ENCODE measurements around the gene LTBP1.
"Not testable (repeated sequence)": the region's sequence is repeated elsewhere in the genome, so short reads cannot be mapped to it uniquely, and the experiment has no call there.

LTBP1 gene

DNA sequence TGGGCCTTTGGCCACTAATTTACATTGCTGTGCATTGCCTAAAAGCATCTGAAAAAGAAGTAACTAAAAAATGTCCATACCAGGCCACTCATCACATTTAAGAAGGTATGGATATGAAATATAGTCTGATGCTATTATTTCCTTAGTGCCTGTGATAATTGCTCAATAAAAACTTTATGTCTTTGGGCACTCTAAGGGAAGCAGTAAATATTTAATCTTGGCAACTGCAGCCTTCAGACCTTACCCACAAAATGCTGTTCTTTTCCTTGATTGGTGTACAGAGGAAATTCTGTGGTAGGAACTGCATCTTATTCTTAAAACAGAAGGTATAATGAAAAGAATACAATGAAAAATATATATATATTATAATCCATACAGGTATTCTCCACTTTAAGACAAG lies 403.9 kb downstream of the LTBP1 start:
- DNase-seq (ENCODE audit: extremely low read depth, low read depth): no peak
- TF ChIP-seq, protein P1, sequence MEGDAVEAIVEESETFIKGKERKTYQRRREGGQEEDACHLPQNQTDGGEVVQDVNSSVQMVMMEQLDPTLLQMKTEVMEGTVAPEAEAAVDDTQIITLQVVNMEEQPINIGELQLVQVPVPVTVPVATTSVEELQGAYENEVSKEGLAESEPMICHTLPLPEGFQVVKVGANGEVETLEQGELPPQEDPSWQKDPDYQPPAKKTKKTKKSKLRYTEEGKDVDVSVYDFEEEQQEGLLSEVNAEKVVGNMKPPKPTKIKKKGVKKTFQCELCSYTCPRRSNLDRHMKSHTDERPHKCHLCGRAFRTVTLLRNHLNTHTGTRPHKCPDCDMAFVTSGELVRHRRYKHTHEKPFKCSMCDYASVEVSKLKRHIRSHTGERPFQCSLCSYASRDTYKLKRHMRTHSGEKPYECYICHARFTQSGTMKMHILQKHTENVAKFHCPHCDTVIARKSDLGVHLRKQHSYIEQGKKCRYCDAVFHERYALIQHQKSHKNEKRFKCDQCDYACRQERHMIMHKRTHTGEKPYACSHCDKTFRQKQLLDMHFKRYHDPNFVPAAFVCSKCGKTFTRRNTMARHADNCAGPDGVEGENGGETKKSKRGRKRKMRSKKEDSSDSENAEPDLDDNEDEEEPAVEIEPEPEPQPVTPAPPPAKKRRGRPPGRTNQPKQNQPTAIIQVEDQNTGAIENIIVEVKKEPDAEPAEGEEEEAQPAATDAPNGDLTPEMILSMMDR (IDR thresholded peaks at IDR 0.05; ENCODE audit: low read depth, low read length): no peak

DNA sequence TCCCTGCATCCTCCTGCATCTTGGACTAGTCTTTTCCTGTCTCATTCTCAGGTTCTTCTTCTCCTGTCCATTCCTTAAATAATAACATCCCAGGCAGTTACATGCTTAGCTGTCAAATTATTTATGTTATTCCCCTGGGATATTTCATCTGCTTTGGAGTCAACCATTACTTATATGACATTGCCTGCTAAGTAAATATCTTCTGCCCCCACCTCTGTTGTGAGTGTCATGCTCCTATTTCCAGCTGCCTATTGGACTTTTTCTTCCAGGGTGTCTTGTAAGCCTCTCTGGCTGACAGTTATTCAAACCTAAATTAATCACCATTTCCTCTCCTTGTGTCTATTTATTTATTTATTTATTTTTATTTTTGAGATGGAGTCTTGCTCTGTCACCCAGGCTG lies 405.0 kb downstream of the LTBP1 start:
- no peak for DNase-seq (ENCODE audit: extremely low read depth, low read depth)
- TF ChIP-seq, protein P1 (IDR thresholded peaks at IDR 0.05; ENCODE audit: low read depth, low read length): no peak

DNA sequence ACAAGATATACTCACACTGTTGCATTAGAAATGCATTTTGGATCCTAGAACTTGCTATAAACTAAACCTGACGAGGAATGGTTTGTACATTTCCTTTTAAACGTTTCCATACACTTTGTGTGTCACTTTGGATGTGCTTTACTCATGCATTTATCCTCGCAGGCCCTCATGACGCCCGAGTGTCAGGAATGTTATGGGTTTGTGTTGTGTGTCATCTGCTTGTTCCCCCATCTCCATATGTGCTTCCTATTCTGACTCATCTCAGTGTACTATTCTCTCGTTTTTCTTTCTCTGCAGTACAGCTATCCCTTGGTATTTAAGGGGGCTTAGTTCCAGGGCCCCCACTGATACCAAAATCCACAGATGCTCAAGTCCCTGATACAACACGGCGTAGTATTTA lies 408.2 kb downstream of the LTBP1 start:
- TF ChIP-seq, protein P1 (IDR thresholded peaks at IDR 0.05; ENCODE audit: low read depth, low read length): no peak
- DNase-seq (ENCODE audit: extremely low read depth, low read depth): no peak

DNA sequence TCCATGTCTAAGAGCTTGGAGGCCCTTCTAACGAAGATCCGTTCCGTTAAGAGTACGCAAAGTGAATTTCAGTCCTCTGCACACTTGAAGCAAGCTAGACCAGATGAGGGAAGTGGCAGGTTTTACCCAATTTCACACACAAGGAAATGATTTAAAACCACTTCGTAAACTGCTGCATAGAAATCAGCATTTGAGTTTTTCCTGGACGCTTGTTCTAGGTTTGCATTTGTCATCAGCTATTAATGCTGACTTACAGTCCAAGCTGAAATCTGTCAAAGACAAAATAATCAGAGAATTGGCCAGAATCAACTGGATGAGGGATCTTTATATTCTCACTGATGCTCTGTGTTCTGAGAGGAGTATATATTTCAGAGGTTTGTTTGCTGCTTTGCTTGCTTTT lies 412.1 kb downstream of the LTBP1 start:
- no peak for DNase-seq (ENCODE audit: extremely low read depth, low read depth)
- TF ChIP-seq, protein P1 (IDR thresholded peaks at IDR 0.05; ENCODE audit: low read depth, low read length): no peak

DNA sequence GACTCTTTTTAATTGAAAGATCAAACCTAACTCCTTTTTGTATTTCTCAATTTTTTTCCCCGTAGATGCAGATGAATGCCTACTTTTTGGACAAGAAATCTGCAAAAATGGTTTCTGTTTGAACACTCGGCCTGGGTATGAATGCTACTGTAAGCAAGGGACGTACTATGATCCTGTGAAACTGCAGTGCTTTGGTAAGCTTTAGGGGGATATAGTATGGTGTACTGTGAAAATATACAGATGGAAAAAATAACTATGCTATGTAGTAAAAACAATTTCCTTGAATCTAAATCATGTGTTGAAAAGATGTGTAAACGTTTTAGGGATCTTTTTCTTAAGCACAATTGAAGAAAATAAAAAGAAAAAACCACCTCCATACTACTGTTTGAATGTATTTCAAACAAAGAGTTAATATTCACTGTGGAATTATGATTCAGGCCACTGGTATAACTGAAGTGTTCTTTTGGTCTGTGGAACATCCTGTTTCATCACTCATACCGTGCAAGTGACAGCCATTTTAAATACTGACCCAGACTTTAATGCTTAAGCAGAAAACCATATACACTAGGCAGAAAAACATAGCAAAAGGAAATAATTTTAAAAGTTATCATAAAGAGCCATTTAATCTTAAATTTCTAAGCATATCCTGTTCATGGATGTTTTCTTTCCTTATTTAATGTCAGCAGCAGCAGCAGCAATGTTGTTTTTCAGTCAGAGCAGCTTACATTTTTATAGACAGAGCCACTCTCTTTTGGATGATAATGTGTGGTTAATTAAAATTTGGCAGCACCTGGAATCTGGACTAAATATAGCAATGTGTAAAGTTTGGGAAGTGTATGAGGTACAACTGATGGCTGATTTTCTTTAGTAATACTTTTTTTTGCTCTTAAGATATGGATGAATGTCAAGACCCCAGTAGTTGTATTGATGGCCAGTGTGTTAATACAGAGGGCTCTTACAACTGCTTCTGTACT lies 416.9 kb downstream of the LTBP1 start:
- no peak for DNase-seq (ENCODE audit: extremely low read depth, low read depth)
- TF ChIP-seq, protein P1 (IDR thresholded peaks at IDR 0.05; ENCODE audit: low read depth, low read length): no peak

DNA sequence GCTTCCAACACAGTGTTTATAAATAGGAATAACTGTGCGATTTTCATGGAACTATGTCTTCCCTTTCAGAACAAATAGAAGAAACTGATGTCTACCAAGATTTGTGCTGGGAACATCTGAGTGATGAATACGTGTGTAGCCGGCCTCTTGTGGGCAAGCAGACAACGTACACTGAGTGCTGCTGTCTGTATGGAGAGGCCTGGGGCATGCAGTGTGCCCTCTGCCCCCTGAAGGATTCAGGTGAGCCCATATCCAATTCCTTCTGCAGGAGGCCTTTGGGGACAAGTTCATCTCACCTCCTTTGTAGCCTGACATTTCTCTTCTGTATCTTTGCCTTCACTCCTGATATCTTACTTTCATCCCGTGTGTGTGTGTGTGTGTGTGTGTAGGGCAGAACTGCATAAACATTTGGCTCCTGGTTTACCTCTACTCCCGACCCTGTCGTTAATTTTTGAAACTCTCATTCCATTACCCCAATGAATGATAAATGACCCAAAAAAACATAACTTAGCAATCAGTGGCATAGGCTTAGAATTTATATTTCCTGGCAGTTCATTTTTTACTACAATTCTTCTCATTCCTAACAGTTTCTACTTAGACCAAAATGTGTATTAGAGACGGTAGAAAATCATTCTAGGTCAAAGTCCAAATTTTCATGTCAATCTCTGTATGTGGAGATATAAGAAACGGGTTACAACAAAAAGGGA lies 418.7 kb downstream of the LTBP1 start:
- TF ChIP-seq, protein P1 (IDR thresholded peaks at IDR 0.05; ENCODE audit: low read depth, low read length): no peak
- no peak for DNase-seq (ENCODE audit: extremely low read depth, low read depth)

DNA sequence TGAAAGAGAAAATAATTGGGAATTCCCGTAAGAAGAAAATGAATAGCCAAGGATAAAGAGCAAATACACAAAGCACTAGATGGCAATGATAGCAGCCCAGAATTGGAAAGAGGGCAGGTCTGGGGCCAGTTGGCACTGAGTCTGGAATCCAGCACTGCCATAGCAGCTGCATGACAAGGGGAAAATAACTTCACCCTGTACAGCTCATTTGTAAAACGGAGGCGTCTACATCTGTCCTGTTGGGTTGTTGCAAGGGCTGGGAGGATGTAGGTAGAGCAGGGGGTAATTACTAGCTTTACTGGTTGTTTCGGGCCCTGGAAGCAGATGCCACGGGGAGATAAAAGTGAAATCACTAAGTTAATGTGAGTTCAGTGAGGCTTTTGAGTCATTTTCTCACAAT lies 419.7 kb downstream of the LTBP1 start:
- peak; percentile 35 for DNase-seq (ENCODE audit: extremely low read depth, low read depth)
- TF ChIP-seq, protein P1 (IDR thresholded peaks at IDR 0.05; ENCODE audit: low read depth, low read length): no peak

DNA sequence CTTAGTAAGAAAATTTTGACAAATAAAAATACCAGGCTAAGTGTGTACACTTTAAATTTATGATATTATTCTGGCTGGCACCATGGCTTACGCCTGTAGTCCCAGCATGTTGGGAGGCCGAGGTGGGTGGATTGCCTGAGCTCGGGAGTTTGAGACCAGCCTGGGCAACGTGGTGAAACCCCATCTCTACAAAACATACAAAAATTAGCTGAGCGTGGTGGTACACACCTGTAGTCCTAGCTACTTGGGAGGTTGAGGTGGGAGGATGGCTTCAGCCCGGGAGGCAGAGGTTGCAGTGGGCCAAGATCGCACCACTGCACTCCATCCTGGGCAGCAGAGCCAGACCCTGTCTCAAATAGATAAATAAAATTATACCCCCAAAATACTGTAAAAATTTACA lies 421.8 kb downstream of the LTBP1 start:
- not testable (repeated sequence) for DNase-seq (ENCODE audit: extremely low read depth, low read depth)
